COLO829 (cell line): ENCODE results near the gene CGB1.

ENCODE experiments used
- DNase-seq: peaks from one replicate; pipeline ENCODE4 v3.0.0; 2012; ENCODE audit warnings: low spot score

Gene CGB1

GRCh38 chr19:48993175-48994034 lies 43.3 kb downstream of the CGB1 start, which contains the start of the genes GYS1 and RUVBL2:
Gene GYS1 (minus strand): TSS chr19:48993309. CDS start chr19:48993112, 197 bp downstream.
Gene RUVBL2 (plus strand): TSS chr19:48993887. CDS start chr19:48993912, 25 bp downstream.
- peak; percentile 100 for DNase-seq

GRCh38 chr19:48992581-48993174 lies 44.0 kb downstream of the CGB1 start:
- DNase-seq = no peak

- peak; percentile 87 for DNase-seq
Measured at GRCh38 chr19:48991873-48992580, 44.7 kb downstream of the CGB1 start.

- no peak for DNase-seq
Measured at GRCh38 chr19:48991011-48991609, 45.6 kb downstream of the CGB1 start.

- DNase-seq = no peak
Measured at GRCh38 chr19:48990400-48990799, 46.3 kb downstream of the CGB1 start.

GRCh38 chr19:48989701-48990291 lies 46.9 kb downstream of the CGB1 start:
- DNase-seq = no peak

- no peak for DNase-seq
Measured at GRCh38 chr19:48988860-48989259, 47.8 kb downstream of the CGB1 start.

GRCh38 chr19:48988286-48988685 lies 48.4 kb downstream of the CGB1 start:
- no peak for DNase-seq

GRCh38 chr19:48987323-48987722 lies 49.4 kb downstream of the CGB1 start:
- no peak for DNase-seq

- DNase-seq = no peak
Measured at GRCh38 chr19:48986211-48986610, 50.5 kb downstream of the CGB1 start.

GRCh38 chr19:48985711-48986110 lies 51.0 kb downstream of the CGB1 start:
- DNase-seq = no peak
